Activated effector memory CD4-positive, alpha-beta T cell treated with Interleukin-2 at 50 U/mL for 16 hours (primary cell): ENCODE data around the gene ABLIM1.

Source experiments
- DNase-seq: peaks from one replicate; pipeline ENCODE4 v3.0.0-alpha.2; 2020

ABLIM1 gene

DNA sequence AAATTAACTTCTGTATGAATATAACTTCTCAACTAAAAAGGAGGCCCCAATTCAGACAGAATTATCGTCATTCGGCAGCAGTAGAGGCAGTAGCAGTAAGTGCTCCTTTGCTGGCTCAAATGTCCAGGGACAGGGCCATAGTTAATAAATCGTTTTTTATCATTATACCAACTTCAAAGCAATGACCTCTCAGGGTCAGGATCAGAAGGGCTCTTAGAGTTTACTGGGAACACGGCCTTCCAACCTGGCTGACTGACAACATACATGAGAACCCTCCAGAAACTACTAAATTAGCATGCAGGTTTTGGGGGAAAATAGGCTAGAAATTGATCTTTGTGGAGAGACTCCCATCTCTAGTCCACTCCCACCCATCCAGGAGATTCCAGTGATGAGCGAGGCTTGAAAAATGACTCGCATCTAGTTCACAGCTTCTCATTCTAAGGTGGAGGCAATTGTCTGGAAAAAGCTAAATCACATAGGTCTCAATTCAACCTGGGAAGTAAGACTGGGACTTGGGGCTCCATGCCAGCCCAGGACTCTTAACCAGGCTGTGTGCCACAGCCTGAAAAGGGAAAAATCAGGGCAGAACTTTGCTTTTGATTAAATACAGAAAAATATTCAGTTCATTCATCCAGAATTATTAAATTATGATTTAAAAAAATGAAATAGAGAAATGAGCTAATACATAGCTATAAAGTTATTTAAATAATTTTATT, 84.6 kb downstream of the ABLIM1 start:
- no peak for DNase-seq

DNA sequence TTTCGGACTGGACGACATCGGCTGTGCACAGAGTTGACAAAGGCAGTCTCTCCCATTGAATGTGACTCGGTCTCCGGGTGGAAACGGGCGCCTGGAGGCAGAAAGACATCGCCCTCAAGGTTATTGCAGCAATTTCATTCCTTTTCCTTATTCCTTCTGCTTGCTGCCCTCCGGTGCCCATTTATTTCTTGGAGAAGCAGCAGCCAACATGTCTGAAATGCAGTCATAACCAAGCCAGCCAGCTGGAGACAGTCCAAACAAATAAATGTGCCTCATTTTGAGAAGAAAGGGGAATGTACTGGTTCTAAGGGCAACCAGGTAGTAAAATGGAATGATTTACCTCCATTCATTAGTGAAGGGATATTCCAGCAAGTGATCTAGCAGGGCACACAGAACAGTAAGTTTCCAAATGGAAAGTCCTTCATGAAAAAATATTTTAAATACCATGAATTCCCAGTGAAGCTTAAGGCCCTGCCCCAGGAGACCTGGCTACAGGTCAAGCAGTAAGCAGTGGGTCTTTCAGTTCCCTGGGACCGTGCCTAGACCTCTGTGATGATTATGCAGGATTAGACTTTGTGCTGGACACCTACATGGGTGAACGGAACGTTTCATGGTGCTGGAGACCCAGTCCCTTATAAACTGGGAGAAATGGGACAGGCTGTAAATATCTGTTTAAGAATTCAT, 86.6 kb downstream of the ABLIM1 start:
- no peak for DNase-seq

DNA sequence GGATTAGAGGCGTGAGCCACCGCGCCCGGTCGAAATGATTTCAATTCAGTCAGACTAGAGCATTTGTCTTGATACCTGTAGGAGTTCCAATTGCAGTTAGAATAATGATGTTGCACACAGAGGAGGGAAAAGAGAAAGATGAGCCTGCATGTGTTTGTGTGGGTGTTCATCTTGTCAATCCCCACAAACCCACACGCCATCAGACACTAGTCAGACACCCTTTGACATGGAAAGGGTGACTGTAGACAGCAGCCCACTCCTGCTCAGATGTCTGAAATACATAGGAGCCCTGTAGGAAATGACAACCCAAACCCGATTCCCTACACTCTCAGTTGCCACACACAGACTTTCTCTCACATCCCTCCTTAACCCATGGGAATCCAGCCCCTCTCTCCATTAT, 92.0 kb downstream of the ABLIM1 start:
- no peak for DNase-seq

DNA sequence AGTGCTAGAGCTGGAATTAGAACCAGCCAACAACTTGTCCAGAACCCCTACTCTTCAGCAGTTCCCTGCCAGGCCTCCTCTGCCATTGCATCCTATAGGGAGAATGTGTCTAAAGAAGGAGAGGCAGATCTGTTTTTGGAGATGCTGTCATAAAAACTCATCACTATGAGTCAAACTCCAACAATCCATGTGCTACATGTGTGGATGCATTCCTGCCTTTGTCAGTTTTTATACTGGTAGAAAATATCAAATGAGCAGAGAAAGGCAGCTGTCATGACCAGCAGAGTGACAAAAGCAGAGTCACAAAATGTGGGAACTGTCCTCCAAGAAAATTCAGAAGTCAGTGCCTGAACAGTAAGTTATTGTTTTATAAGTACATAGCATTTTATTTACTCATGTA, 93.0 kb downstream of the ABLIM1 start:
- no peak for DNase-seq

DNA sequence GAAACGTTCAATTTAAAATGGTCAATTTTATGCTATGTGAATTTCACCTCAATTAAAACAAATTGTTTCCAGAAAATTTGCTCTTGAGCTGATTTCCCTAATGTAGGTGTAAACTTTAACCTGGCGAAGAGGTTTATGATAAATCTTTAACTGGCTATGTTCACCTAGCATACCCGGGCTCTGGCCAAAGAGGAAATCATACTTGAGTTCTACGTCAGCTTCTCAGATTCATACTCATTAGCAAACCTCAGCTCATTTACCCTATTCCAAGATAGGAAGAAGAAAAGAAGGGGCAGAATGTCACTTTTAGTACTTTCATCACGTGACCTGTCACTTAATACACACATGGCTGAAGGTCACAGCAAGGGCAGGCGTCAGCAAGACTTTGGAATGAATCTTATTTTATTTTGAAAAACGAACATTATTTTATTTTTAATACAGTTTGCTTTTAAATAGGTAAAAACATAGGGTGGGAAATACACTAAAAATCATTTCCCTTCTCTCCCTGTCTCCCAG, 97.0 kb downstream of the ABLIM1 start:
- no peak for DNase-seq

DNA sequence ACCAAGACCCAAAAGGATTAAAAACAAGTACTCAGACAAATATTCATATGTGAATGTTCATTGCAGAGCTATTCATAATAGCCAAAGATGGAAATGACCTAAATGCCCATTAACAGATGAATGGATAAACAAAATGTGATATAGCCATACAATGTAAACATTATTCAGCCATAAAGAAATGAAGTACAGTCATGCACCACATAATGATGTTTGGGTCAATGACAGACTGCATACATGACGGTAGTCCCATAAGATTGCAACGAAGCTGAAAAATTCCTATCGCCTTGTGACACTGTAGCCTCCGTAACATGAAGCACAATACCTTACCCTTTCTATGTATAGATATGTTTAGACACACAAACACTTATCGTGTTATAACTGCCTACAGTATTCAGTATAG, 97.9 kb downstream of the ABLIM1 start:
- no peak for DNase-seq

DNA sequence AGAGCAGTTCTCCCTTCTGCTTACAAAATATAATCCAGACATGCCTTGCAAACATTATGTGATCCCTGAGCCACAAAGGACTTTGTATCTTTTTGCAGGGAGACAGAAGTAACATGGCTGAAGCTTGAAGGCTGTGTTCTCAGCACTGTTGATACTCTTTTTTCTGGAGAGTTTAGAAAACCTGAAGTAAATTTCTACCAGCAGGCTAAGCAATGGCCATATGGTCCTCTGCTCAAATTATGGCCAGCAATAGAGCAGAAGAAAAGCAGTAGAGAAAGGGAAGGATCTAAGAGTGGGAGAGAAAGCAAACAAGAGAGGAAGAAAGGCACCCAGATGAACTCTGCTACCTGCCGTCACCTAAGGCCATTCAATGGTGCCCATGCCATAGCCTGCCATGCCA, 98.4 kb downstream of the ABLIM1 start:
- no peak for DNase-seq

DNA sequence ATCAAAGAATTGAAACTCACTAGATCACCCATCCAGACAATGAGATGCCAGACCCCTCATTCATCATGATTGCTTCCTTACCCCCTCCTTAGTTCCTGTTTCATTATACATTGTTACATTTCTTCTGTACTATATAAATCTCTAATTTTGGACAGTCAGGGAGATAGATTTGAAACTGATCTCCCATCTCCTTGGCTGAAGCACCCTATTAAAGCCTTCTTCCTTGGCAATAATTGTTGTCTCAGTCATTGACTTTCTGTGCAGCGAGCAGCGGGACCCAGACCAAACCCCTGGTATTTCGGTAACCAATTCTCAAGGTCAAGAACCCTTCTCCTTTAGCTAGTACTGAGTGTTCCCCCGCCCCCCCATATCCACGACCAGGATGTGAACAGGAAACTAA, 100.2 kb downstream of the ABLIM1 start:
- DNase-seq: no peak

DNA sequence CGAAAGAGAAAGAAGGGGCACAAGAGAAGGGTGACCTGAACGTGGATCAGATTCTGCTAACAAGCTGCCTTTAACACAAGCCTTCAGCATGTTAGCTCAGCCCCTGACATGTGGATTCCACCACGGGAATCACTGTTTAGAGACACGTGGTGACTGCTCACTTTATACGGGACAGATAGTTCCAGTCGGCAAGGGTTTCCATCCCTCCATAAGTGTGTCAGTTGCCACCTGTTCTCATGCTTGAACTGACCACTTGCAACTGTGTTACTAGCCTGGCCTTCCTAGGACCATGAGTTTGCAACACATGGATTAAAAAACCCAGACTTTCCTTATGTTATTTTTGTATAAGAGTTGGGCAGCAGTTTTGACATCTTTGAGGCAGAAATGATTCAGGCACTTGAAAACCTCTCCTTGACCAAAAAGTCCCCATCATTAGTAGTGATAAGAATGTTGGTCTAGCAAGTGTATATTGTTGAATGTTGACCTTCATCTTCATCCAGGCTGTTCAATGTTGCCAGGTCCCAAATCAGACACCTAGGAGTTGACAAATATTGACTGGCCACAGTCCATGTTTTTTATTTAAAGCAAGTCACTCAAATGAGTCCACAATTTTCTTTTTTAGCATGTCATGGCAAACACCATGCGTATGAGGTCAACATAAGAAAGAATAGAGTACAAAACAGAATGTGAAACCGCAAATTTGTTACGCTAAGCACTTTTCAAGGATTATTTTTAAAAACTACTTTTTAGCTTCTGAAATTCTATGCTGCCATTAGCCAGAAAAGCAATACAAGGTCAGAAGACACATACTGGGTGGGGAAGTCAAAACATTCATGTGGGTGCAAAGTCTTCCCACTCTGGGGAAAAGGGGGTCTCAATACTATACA, 101.6 kb downstream of the ABLIM1 start:
- DNase-seq: no peak

DNA sequence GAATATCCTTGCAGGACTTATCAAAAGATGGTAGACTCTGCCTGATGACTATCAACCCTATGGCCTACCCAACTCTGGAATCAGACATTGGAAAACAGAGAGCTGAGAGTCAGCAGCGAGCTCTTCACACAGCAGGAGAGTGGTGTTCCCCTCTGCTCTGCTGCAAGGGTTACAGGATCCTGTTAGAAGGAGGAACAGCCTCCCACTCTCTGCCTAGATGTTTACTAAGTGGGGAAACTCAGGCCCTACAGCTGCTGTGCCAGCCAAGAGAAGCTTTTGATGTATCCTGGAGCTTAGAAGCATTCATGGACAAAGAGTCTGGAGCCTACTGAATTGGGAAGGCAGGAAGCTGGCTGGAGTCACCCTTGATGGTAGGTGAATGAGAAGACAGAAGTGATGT, 104.6 kb downstream of the ABLIM1 start:
- no peak for DNase-seq

DNA sequence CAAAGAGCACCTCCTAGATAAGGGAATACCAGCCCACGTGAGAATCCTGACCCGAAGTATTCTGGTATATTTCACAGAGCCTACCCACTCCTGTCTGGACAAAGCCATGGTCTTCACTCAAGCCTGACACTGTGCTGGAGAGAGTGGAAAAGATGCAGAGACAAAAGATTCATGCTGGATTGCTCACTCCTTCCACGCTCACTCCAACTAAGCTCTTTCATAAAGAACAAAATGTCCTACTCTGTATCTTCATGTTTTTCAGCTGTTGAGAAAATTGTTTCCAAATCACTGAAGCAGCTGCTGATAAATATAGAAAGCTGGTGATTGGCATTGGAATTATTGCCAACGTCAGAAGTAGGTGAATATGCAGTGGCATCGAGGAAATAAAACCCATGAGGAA, 106.0 kb downstream of the ABLIM1 start:
- no peak for DNase-seq

DNA sequence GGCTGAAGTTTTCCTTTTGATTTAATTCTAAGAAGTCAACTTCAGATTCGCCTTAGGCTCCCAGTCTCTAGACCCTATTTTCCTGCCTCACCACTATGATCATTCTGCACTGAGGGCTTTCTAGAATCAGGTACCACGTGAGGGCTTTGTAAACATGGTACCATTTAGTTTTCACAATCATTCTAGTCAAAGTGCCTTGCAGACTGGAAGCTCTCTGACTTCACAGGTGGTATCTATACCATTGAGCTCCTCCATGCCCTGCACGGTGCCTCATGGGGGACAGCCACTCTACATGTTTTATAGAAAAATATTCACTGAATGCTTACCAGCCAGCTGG, 106.5 kb downstream of the ABLIM1 start:
- DNase-seq: no peak

DNA sequence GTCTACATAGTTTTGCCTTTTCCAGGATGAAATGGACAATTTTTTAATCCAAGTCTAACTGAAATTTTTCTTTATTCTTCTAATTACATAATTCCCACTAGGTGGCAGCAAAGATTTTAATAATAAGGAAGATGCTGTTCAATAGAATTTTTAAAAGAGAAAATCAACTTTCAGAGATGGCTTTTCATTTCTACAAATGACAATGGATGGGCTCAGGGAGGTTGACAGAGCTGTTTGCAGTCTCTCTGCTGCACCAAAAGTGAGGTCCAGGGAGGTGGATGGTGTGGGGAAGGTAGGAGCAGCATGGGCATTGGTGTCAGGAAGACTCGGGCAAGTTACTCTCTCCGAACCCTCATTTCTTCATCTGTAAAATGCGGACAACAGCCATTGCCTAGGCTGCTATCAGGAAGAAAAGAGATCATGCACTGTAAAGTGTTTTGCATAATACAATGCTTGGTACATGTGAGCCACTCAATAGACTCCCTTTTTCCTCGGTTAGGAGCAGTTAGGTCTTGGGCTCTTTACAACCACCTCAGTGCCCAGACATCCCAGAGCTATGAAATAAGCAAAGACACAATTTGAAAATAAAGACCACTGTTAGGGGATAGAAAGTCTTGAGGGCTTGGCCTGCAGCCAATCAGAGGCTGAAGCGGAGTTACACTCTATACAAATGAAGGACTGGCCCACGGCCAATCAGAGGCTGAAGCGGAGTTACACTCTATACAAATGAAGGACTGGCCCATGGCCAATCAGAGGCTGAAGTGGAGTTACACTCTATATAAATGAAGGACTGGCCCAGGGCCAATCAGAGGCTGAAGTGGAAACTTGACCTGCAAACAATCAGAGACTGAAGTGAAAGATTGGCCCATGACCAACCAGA, 107.1 kb downstream of the ABLIM1 start:
- no peak for DNase-seq

DNA sequence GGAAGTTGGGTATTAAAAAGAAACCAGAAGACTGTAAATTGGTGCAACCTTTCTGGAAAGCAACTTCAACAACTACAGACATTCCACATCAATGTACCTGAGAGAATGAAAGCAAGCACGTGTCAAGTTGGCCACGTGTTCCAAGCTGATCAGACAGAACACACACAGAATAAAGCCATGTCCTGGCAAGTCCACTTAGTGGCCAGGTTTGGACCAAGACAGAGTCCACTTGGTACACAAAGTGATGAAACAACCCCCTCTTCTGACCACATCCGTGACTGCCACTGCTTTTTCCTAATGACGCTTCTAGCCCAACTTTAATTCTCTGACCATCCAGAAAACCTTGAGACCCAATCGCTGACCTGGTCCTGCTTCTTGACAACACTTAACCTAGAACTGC, 109.4 kb downstream of the ABLIM1 start:
- no peak for DNase-seq

DNA sequence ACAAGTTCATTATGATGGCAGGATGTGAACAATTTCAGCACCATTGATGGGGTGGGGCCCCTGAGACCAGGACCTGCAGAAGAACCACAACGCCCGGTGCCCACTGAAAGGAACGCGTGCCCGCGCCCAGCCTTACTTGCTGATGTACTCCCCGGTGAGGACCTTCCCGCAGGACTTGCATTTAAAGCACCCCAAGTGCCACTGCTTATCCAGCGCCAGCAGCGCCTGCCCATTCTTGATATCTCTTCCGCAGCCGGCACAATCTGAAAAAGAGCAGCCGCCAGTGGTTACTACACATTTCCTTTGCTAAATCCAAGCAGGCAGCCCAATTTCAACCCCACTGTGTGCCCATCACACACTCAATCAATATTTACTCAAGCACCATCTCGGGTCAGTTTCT, 110.6 kb downstream of the ABLIM1 start:
- no peak for DNase-seq

DNA sequence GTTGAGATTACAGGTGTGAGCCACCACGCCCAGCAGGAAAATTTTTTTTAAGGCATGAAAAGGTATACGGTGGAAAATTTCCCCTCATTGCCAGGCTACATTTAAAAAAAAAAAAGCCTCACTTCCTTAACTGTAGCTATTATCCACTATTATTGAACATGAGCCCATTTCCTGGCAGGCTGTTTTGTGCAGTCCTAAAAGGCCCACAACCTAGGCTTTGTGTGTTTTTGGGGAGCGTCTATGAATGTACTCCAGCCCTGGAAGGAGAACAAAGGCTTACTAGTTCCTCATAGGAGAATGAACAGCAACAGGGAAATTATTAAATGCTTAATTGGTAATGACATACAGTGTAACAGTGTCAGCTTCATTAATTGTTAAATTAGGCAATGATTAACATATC, 111.0 kb downstream of the ABLIM1 start:
- no peak for DNase-seq

DNA sequence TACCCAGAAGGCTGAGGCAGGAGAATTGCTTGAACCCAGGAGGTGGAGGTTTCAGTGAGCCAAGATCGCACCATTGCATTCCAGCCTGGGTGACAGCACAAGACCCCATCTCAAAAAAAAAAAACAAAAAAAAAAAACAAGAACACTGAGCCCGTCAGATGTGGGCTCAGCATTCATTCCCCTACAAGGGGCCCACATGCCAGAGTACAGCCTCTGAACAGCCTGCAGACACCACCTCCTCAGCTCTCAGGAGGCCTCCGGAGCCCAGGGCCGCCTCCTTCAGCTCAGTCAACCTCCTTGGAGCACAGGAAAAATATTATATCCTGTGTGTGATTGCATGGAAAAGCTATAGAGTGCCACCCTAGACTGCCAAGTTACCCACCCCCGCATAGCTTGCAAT, 112.3 kb downstream of the ABLIM1 start:
- no peak for DNase-seq

DNA sequence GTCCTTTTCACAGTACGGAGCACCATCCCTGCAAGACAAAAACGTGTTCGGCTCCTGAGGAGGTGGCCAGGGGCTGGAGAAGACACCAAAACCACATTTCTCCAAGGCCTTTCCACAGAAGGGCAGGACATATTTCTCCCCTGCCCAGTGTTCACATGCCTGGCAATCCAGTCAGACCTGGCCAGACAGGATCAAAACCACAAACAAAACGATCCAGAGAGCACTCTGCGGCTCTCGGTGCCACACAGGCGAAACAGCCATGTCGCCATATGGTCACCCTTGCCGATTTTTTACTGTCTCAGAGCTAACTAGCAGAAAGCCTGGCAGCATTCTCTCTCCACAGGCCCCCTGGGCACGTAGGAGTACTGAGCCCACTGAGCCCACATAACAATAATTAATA, 113.0 kb downstream of the ABLIM1 start:
- DNase-seq: no peak

DNA sequence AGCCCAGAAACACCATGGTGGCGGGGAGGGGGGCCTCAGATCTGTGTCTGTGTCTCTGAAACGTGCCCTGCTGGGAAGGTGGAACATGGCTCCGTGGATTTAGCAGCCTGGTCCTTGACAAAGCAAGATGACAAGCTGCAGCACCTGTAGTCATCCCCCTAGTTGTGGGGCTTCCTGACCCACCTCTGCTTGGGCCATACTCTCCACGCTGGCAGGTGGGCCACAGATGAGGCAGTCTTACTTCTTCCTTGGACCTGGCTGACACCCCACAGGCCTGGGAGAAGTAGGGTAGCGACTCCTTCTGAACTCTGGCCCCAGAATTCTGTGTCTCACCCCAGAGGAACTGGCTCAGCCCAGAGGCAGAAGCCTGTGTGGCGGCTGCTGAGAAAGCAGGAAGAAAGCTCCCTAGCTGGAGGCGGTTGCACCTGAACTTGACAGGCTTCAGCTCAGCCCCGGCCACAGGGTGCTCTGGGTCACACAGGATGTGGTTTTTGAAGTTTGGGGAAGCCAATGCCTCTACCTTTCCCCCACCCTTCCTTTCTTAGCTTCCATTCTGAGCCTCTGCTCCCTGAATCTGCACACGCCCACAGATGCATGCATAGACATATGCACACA, 113.9 kb downstream of the ABLIM1 start:
- DNase-seq: peak; percentile 75

DNA sequence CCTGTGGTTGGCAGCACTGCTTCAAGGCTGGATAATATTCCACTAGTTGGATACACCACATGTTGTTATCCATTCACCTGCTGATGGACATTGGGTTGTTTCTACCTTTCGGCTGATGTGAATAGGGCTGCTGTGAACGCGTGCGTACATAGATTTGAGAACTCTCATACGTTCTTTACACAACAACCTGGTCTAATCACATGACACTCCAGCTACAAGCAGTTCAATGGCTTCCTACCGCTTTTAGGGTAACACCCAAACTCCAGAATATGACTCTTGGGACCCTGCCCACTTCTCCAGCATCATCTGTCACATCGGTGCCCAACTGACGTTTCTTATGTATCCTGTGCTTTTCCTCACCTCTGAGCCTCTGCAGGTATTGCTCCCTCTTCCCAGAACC, 114.6 kb downstream of the ABLIM1 start:
- DNase-seq: no peak

DNA sequence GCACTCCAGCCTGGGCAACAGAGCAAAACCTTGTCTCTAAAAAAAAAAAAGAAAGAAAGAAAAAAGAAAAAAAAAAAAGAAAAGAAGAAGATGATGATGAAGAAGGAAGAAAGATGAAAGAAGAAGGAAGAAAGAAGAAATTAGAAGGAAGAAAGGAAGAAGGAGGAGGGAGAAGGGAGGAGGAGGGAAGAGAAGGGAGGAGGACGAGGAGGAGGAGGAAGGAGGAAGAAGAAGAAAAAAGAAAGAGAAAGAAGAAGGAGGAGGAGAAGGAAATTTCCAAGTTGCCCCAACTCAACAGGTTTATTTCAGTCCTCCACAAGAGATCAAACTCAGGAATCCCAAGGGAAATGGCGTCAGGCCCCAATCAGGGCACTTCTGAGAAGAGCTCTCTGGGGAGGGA, 115.7 kb downstream of the ABLIM1 start:
- DNase-seq: no peak

DNA sequence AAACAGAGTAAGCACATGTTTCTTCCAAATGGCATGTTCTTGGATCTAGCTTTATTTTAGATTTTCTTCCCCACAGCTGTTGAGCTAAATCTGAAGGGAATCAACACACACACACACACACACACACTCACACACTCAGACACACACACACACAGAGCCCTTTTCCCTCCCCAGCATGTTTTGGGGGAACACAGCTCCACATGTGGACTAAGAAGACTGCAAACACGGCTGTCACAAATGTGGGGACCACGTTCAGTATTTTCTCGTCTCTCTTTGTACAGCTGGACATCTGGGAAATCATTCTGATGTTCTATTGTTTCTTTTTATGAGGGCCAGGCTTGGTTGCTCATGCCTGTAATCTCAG, 116.3 kb downstream of the ABLIM1 start:
- no peak for DNase-seq
